Gastrocnemius medialis (tissue), 4 donors: Measurements from ENCODE around the gene FAM53A. TPM values are rescaled to one million over a fixed set of nuclear protein-coding genes. Genes with fewer than 3 reads are reported as not detected.

ENCODE experiments used
- ATAC-seq, 2 donors: fragments of 150-250 bp; one replicate each; pipeline ENCODE4 v1.9.1; 2016
- DNase-seq, 2 donors: peaks; one replicate each; pipeline ENCODE4 v3.0.0-alpha.2; 2019
- H3K27ac ChIP-seq, 4 donors: fragments of 200-600 bp; sonication (generic); 1 replicate in 1 of 4; 2 replicates in 3 of 4; pipeline ENCODE4 v1.5.1; 2016 to 2018; ENCODE audit warnings: mild to moderate bottlenecking in 2 of 4, moderate library complexity in 1 of 4
- H3K27me3 ChIP-seq, 3 donors: fragments of 200-600 bp; sonication (generic) in 2 of 3; 1 replicate in 1 of 3; 2 replicates in 2 of 3; pipeline versions ENCODE4 v1.5.1 to v1.6.0; 2016 to 2019; ENCODE audit warnings: mild to moderate bottlenecking in 1 of 3, moderate library complexity in 1 of 3
- H3K36me3 ChIP-seq, 2 donors: fragments of 200-600 bp; sonication (generic) in 1 of 2; one replicate each; pipeline ENCODE4 v1.5.1; 2017 to 2018
- H3K4me1 ChIP-seq, 2 donors: fragments of 200-600 bp; sonication (generic) in 1 of 2; one replicate each; pipeline ENCODE4 v1.5.1; 2016 to 2017; ENCODE audit warnings: mild to moderate bottlenecking in 2 of 2
- H3K4me3 ChIP-seq, 4 donors: fragments of 200-600 bp; sonication (generic) in 3 of 4; 1 replicate in 1 of 4; 2 replicates in 3 of 4; pipeline ENCODE4 v1.5.1; 2016 to 2019; ENCODE audit warnings: mild to moderate bottlenecking in 2 of 4
- H3K9me3 ChIP-seq, 3 donors: fragments of 200-600 bp; sonication (generic) in 2 of 3; 1 replicate in 1 of 3; 2 replicates in 2 of 3; pipeline ENCODE4 v1.5.1; 2016 to 2019
- POLR2A ChIP-seq, 2 donors: fragments of 450-650 bp; IDR thresholded peaks; one replicate each; pipeline ENCODE4 v1.6.1; 2017; ENCODE audit warnings: antibody characterized with exemption in 2 of 2, mild to moderate bottlenecking in 2 of 2, moderate library complexity in 2 of 2
- in situ Hi-C, 4 donors: fragments of 200-750 bp; cut with MboI; loops; one replicate each; pipeline versions ENCODE4 v1.15.0 to v1.8.0; 2017; ENCODE audit warnings: low sequenced_read_pairs in 4 of 4
- intact Hi-C: fragments of 100-400 bp; cut with DNase I; formaldehyde crosslinking; loops from one replicate; pipeline ENCODE4 v1.15.1; 2023; ENCODE audit warnings: low total_unique reads
- total RNA-seq, 4 donors: library from RNA; depleted of rRNA; stranded (reverse); fragments of >200 nt; gene quantifications; one replicate each; pipeline versions ENCODE4 v1.1.0 to v1.2.3, GENCODE V29; 2016
- TF ChIP-seq, protein P1 (sequence below), 5 experiments: fragments of 450-650 bp in 3 of 5; fragments of 200-600 bp in 2 of 5; sonication (generic) in 2 of 5; IDR thresholded peaks in 4 of 5; conservative IDR thresholded peaks in 1 of 5; 1 replicate in 4 of 5; 2 replicates in 1 of 5; pipeline ENCODE4 v1.5.1; 2016 to 2019; ENCODE audit warnings: antibody characterized with exemption in 5 of 5, mild to moderate bottlenecking in 3 of 5, moderate library complexity in 3 of 5

The FAM53A gene
- total RNA-seq, 4 donors from 2014 or later = 1.8 to 5.2 (median 2.8) TPM

DNA sequence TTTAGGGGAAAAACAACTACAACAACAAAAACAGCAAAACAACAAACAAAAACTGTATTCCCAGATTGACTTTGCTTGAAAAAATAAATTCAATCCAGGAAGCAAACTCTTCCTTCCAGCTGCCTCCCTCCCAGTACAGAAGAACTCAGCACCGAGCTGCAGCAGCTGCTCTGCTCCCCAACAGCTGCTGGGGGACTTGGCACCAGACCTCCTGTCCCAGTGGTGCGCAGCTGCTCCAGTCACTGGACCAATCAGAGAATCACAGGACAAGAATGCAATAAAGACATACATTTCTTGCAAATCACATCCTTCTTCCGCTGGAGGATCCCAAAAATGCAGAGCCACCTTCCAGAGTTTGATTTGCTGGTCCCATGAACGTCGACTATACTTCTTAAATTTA, 11.8 kb upstream of the FAM53A start:
- intact Hi-C loops = no loop called here
- no peak for TF ChIP-seq POLR2A (IDR thresholded peaks at IDR 0.05)
- TF ChIP-seq, protein P1, sequence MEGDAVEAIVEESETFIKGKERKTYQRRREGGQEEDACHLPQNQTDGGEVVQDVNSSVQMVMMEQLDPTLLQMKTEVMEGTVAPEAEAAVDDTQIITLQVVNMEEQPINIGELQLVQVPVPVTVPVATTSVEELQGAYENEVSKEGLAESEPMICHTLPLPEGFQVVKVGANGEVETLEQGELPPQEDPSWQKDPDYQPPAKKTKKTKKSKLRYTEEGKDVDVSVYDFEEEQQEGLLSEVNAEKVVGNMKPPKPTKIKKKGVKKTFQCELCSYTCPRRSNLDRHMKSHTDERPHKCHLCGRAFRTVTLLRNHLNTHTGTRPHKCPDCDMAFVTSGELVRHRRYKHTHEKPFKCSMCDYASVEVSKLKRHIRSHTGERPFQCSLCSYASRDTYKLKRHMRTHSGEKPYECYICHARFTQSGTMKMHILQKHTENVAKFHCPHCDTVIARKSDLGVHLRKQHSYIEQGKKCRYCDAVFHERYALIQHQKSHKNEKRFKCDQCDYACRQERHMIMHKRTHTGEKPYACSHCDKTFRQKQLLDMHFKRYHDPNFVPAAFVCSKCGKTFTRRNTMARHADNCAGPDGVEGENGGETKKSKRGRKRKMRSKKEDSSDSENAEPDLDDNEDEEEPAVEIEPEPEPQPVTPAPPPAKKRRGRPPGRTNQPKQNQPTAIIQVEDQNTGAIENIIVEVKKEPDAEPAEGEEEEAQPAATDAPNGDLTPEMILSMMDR (IDR thresholded peaks at IDR 0.05 in 4 of 5, conservative IDR thresholded peaks at IDR 0.05 in 1 of 5) = no peak
- Histone ChIP-seq H3K4me1 (peaks cover 13 to 14% of the 10 kb centered on the region in 2 donors), H3K4me3 (no peak overlapping the region), H3K27me3 (no peaks in the 10 kb centered on the region), H3K9me3 (no peaks in the 10 kb centered on the region), H3K36me3 (peaks cover 0 to 67% of the 10 kb centered on the region in 2 donors), H3K27ac (no peak overlapping the region)
- DNase-seq (no peak), ATAC-seq (no peak)
- in situ Hi-C loops = no loop called here

DNA sequence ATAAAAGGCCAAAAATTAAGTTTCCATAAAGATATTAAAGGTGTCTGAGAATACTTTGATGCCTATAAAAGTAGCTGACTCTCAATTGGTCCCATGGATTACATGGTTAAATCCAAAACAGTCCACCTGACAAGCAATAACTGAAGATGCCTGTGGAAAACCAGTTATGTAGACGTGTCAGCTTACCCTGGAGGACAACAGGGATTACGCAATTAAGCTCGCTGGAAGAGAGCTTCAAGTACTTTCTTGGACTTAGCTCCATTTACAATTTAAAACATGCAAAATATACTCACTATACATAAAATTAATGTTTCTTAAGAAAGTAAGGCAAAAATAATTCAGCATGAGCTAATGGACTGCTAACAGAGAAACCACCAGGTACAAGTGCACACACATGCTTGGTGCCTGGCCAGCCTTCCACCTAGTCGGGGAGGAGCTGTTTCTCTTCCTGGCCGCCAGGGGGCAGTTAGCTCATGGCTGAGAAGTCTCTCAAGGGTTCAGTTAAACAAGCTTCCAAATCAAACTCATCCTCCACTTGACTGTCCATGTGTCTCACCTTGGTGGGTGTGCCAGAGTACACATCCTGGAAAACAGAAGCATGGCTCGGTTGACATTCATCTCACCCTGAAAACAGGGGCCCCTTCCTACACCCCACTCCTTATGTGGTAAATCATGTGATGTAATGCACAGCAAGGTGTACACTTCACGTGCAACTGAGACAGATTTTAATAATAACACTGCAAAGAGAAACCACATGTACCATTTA, 9.2 kb upstream of the FAM53A start:
- no peaks in the 10 kb centered on the region for H3K27me3 ChIP-seq
- TF ChIP-seq, protein P1 (IDR thresholded peaks at IDR 0.05 in 4 of 5, conservative IDR thresholded peaks at IDR 0.05 in 1 of 5) = peak; percentile 90 to 94 (median 91)
- TF ChIP-seq POLR2A (IDR thresholded peaks at IDR 0.05) = no peak
- peak; percentile 66 to 80 for DNase-seq
- no peaks in the 10 kb centered on the region for H3K9me3 ChIP-seq
- in situ Hi-C loops = loop anchor here in 1 of 4 donors (5.0 kb wide), 1 partner anchor 34 kb away; no protein-coding TSS in a partner anchor
- ATAC-seq = peak; percentile 92 to 98
- peaks cover 13 to 14% of the 10 kb centered on the region in 2 donors for H3K4me1 ChIP-seq
- peaks cover 0 to 53% of the 10 kb centered on the region in 2 donors for H3K36me3 ChIP-seq
- peak overlapping the region; percentile 48 to 68 (median 60) for H3K27ac ChIP-seq
- intact Hi-C loops = loop anchor here (1.0 kb wide), 1 partner anchor 33 kb away; no protein-coding TSS in a partner anchor
- peak overlapping the region in 1 of 4 donors; percentile 33 for H3K4me3 ChIP-seq

DNA sequence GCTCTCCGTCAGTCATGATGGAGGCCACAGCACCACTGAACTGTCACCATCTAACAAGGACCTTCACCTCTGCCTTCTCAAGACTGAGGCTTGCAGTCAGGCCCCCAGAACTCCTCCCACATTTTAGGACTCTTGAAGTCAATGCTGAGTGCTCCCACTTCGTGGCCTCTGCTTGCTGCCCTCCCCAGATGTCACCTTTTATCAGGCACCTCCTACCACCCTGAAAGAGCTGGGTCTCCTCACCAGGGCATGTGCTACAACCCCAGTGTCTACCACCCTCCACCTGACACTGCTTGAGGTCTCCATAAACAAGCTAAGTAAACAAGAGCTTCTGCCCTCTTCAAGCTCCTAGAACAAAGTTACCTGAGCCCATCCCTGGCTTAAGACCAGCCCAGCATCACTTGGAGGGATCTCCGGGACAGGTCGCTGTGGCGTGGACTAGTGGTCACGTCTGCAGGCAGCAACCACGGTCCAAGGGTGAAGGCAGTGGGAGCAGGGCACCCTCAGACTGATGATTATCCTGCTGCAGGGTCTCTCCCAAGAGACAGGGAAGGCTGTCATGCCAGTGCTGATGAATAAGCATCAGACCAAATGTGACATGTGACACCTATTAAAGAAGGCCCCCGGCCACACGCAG, 7.7 kb upstream of the FAM53A start:
- Histone ChIP-seq H3K4me3 (no peak overlapping the region), H3K36me3 (peaks cover 0 to 43% of the 10 kb centered on the region in 2 donors), H3K27me3 (no peaks in the 10 kb centered on the region), H3K9me3 (no peaks in the 10 kb centered on the region), H3K27ac (no peak overlapping the region), H3K4me1 (peaks cover 13 to 14% of the 10 kb centered on the region in 2 donors)
- intact Hi-C loops = no loop called here
- no peak for TF ChIP-seq POLR2A (IDR thresholded peaks at IDR 0.05)
- TF ChIP-seq, protein P1 (IDR thresholded peaks at IDR 0.05 in 4 of 5, conservative IDR thresholded peaks at IDR 0.05 in 1 of 5) = no peak
- DNase-seq (no peak), ATAC-seq (no peak)
- in situ Hi-C loops = loop anchor here in 1 of 4 donors (5.0 kb wide), 1 partner anchor 35 kb away; no protein-coding TSS in a partner anchor

DNA sequence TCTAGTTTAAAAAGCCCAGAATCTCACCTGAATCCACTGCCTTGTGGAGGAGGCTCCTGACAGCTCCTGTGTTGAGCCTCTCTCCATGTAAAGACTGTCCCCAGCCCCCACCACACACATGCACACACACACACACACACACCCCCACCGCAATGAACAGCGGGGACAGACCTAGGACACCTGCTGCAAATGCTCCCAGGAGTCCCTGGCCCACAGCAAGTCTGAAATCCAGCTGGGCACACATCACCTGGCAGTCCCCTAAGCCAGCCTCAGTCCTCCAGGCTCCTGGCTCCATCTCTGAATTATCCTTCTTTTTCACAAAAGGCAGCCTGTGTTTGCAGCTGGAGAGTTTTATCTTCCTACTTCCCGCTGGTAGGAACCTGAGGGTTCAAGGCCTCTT, 6.6 kb upstream of the FAM53A start:
- no peaks in the 10 kb centered on the region for H3K27me3 ChIP-seq
- H3K4me3 ChIP-seq = no peak overlapping the region
- H3K36me3 ChIP-seq = peaks cover 0 to 33% of the 10 kb centered on the region in 2 donors
- H3K27ac ChIP-seq = no peak overlapping the region
- intact Hi-C loops (no loop called here), in situ Hi-C loops (loop anchor here in 1 of 4 donors (5.0 kb wide), 1 partner anchor 37 kb away; no protein-coding TSS in a partner anchor)
- DNase-seq (no peak), ATAC-seq (no peak)
- no peaks in the 10 kb centered on the region for H3K9me3 ChIP-seq
- peaks cover 11 to 13% of the 10 kb centered on the region in 2 donors for H3K4me1 ChIP-seq
- TF ChIP-seq, protein P1 (IDR thresholded peaks at IDR 0.05 in 4 of 5, conservative IDR thresholded peaks at IDR 0.05 in 1 of 5) = no peak
- no peak for TF ChIP-seq POLR2A (IDR thresholded peaks at IDR 0.05)
